Kidney capillary endothelial cell (primary cell): ENCODE data around the gene ORAI3.

Experiments
- DNase-seq: peaks from one replicate; pipeline ENCODE4 v3.0.0-alpha.2; 2018; ENCODE audit warnings: low spot score

Gene ORAI3

DNA sequence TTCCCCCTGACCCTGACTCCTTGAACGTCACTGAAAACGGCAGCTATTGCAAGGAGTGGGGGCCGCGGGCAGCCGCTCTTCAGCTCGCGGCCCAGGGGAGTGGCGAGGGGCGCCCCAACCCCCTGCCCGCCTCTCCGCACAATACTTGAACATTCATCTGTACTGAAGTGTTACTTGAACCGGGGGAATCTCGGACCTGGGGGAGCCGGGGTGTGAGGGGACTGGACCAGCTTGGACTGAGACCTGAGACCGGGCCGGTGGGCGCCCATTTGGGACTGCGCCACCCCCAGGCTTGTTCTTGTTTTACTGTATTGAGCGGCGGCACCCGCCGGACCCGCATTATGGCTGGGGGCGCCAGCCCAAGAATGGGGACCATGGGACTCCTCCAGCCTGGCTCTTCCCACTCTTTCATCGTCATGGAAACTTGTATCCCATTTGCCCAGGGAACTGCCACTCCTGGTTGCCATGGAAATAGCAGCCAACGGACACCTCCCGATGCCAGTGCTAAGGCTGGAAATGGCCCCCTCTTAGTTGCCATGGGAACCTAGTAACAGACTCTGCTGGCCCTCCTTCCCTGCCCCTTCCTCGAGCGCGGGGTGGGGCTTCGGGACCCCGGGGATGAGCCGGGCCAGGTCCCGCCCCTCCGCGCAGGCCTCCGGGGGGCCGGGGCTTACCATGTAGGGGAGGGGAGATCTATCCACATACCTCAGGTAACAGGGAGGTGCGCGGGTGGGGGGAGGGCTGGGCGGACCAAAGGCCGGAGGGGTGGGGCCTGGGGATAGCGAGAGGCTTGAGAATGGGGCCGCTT, 805 bp upstream of the ORAI3 start:
- DNase-seq: peak; percentile 92

DNA sequence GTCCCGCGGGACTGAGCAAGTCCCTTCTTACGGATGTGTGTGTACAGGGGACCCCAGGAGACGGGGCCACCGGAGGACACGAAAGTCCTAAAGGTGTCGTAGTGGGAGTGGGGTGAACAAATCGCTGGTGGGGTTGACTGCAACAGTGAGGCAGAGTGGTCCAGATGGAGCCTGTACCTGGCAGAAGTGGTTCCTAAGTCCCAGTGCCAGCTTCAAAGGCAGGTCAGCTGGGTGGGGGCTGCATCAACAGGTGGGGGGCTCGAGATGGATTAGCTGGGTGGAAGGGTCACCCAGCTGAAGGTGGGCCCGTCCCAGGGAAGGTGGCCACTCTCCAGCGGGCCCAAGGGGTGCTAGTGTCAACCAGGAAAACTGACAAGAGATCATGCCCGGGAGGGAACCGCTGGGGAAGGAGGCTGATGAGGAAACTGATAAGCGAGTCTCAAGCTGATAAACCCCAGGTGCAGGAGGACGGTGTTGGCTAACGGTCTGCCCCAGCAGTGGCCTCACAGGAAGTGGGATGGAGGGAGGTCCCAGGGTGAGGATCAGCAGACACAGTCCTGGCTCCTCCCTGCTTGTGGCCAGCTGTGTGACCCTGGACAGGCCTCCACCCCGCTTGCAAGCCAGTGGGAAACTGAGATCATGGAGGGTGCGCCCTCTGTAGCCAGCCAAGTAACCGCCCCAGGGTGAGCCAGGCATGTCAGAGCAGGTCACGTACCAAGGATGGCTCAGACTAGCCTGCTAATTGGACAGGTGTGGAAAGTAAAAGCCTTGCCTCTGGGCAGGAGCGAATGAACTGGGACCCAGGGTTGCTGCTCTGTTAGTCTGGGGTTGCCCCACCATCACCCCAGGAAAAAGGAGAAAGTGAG, 1.0 kb downstream of the ORAI3 start:
- no peak for DNase-seq

DNA sequence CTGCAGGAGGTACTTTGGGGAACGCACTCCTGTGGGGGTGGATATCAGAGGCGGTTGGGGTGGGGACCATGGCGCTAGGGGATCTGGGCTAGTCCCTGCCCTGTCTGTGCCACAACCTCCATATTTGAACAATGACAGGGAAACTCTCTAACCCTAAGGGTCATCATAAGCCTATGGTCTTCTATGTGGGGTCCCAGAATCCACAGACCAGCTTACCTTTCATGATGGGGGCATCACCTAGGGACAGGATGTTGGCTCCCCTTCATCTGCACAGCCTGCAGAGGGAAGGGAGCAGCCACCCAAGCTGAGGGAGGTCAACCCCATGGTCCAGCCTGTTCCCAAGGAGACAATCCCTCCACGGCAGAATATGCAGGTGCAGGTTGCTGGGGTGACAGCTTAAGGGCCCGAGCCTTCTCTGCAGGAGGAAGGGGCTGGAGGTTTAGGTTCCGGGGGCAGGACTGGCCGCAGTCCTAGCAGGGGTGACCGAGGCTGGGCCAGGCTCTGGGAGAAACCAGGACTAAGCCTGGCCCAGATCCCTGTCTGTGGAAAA, 1.7 kb downstream of the ORAI3 start:
- no peak for DNase-seq

DNA sequence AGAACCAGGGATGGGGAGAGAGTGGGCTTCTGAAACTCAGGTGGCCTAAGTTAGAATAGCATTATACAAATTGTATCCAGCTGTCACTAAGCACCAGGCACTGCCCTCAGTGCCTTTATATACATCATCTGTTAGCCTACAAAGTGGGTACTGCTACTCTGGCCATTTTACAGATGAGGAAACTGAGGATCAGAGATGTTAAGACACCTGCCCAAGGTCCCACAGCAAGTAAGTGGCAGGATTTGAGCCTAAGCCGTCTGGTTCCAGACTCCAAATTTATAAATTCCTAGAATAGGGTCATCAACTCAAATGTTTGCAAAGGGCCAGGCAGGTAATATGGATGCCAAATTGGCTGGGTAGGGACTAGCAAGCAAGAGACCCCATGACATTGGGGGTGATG, 2.3 kb downstream of the ORAI3 start:
- no peak for DNase-seq

DNA sequence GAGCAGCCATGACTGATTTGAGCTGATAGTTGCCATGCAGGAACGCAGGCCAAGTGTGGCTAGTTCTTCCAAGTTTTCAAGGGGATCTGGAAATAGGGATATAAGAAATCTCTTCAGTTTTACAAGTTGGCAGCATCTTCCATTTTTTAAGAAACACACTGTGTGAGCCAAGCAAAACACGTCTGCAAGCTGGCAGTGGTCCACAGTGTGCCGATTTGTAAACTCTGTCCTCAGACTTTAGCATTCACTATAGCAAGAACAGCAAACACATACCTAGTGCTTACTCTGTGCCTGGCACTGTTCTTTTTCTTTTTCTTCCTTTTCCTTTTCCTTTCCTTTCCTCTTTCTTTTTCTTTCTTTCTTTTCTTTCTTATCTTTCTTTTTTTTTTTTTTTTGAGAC, 2.9 kb downstream of the ORAI3 start:
- DNase-seq: no peak

DNA sequence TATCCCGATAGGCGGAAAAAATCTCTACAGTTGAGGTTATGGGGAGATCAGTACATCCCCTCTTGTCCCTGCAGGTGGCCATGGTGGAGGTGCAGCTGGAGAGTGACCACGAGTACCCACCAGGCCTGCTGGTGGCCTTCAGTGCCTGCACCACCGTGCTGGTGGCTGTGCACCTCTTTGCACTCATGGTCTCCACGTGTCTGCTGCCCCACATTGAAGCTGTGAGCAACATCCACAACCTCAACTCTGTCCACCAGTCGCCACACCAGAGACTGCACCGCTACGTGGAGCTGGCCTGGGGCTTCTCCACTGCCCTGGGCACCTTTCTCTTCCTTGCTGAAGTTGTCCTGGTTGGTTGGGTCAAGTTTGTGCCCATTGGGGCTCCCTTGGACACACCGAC, 4.2 kb downstream of the ORAI3 start:
- no peak for DNase-seq

DNA sequence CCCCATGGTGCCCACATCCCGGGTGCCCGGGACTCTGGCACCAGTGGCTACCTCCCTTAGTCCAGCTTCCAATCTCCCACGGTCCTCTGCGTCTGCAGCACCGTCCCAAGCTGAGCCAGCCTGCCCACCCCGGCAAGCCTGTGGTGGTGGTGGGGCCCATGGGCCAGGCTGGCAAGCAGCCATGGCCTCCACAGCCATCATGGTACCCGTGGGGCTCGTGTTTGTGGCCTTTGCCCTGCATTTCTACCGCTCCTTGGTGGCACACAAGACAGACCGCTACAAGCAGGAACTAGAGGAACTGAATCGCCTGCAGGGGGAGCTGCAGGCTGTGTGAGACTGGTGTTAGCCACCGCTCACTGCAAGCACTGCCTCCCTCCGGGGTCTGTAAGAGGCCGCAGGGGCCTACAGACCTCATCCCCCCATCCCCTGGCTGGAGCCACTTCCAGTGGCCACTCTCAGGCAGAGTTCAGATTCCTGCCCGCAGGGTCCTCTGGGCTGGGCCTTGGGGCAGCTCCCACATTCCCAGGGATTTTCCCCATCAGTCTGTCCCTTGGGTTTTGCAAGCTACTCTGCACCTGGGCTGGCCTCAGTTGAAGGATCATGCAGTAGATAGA, 4.8 kb downstream of the ORAI3 start:
- peak; percentile 73 for DNase-seq

DNA sequence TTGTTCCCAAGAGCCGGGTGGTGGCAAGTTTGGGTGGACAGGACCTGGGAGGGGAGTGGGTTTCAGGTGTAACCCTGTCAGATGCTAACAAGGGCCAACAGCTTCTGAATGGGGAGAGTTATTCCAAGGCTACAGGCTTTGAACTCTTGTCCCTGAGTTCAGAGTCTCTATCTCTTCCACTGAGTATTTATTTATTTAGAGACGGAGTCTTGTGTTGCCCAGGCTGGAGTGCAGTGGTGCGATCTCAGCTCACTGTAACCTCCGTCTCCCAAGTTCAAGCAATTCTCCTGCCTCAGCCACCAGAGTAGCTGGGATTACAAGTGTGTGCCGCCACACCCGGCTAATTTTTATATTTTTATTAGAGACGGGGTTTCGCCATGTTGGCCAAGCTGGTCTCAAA, 6.1 kb downstream of the ORAI3 start:
- DNase-seq: no peak

DNA sequence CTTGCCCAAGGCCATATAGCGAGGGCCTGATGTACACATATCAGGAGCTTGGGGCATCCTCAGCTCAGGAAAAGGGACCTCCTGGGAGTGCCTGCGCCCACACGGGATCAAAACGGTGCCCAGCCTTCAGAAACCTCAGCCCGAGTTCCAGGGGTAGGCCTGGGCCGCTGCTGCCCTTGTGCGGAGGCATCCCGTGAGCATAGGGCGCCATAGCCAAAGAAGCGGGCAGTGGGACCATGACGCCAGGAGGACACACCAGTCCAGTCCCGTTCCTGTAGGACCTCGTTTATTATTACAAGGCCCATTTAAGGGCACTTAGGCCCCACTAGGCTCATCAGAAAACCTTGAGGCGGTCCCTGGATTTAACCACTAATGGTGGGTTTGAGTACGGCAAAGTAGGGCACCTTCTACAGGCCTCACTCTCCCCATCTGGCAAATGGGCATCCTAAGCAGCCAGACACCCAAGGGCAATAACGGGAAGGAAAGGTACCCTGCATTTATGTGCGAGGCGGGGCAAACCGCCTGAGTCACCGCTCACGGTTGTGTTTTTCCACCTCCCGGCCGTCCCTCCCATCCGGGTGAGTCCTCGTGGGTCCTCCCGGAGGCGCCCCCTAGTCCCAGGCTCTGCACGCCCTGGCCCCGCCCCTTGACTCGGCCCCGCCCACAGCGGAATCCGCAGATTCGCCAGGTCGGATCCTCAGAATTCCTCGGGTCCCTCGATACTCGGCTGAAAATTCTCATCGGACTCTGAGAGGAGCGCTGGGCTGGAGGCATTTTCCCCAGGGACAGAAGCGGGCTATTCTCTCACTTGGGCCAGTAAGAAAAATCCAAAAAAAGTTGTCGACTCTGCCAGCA, 8.0 kb downstream of the ORAI3 start:
- DNase-seq: peak; percentile 92

DNA sequence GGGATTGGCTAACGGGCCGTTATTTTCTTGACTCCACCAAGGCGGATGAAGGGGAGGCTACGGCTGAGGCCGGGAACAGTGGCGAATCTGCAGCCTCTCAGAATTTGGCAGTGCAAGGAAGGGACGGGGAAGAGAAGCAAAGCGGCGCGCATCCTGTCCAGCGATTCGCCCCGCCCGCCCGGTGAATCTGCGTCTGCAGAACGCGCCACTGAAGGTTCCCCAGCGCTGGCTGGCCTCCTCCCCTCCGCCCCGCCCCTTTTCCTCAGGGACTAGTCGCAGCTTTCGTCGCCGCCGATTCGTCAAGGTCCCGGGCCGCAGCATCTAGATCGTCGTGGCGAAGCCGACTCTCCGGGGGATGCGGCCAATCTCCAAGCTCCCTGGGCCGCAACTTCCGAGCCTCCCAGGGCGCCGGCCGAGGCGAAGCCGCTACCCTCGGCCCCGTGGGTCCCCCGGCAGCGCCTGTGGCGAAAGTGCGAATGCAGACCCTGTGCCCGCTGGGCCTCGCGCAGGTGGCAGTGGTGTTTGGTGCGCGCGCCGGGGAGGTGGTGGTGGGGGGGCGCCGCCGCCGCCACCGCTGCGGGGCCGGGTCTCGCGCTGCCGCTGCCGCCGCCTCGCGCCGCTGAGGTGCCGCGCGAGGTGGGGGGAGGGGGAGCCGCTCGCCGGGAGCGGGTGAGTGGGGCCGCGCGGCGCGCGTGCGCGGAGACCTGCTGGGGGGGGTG, 8.7 kb downstream of the ORAI3 start, which contains the start of gene SETD1A:
TSS of gene SETD1A (plus strand) at position 299 of the 719 bp plus-strand sequence. CDS start 978 bp downstream, outside the sequence.
- DNase-seq: peak; percentile 95

DNA sequence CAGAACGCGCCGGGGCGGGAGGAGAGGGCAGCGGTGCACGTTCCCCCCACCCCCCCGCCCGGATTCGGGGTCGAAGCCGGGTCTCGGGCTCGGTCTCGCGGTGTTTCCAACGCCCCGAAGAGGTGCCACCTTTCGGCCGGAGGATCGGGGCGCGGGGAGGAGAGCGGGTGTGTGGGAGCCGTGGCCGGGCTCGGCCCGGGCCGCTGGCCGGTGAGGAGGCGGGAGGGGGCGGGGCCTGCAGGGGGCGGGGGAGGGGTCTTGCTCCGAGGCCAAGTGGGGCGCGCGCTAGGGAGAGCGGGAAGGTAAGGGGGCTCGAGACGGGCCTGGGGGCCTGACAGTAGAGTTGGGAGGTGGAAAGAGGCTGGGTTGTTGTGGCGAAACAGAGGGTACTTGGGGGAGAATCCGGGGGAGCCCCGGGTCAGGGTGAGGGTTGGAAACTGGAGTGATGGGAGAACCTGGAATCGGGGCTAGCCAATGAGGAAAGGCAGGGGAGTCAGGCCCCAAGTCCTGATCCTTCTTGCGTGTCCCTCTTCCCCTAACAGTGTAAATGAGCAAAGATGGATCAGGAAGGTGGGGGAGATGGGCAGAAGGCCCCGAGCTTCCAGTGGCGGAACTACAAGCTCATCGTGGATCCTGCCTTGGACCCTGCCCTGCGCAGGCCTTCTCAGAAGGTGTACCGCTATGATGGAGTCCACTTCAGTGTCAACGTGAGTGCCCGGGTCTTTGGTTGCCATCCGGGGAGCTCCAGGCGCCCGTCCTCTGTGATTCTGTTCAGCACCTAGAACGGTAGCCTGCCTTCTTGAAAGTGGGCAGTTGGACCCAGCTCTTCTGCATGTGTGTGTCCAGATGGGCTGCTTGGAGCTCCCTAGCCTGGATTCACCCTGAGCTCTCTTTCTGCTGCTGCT, 9.6 kb downstream of the ORAI3 start:
- DNase-seq: no peak

DNA sequence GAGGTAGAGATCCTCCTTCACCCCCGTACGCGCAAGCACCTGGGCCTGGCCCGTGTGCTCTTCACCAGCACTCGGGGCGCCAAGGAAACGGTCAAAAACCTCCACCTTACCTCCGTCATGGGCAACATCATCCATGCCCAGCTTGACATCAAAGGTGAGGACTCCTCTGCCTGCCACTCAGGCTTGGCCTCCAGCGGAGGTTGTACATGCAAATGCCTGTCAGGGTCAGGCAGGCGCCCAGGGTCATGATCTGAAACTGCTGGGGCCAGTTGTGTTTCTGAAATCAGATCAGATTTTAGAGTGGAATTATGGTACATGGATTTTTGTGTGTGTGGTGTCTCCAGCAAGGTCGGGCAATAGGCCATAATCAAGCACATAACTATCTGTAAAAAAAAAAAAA, 12.5 kb downstream of the ORAI3 start:
- DNase-seq: no peak

DNA sequence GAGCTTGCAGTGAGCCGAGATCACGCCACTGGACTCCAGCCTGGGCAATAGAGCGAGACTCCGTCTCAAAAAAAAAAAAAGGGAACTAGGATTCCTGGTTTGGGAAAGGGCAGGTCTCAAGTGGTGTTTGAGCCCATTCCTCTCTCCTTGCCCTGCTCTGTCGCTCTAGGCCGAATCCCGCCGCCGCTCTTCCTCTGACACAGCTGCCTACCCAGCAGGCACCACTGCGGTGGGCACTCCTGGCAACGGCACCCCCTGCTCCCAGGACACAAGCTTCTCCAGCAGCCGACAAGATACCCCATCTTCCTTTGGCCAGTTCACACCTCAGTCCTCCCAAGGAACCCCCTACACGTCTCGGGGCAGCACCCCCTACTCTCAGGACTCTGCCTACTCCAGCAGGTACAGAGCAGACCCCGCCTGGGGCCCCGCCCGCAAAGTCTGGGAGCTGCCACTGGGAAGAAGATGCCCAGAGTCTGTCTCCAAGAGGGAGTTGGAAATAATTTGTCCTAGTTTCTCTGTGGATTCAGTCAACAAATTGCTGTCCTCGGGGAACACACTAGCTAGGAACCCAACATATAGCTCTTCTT, 15.2 kb downstream of the ORAI3 start:
- no peak for DNase-seq

DNA sequence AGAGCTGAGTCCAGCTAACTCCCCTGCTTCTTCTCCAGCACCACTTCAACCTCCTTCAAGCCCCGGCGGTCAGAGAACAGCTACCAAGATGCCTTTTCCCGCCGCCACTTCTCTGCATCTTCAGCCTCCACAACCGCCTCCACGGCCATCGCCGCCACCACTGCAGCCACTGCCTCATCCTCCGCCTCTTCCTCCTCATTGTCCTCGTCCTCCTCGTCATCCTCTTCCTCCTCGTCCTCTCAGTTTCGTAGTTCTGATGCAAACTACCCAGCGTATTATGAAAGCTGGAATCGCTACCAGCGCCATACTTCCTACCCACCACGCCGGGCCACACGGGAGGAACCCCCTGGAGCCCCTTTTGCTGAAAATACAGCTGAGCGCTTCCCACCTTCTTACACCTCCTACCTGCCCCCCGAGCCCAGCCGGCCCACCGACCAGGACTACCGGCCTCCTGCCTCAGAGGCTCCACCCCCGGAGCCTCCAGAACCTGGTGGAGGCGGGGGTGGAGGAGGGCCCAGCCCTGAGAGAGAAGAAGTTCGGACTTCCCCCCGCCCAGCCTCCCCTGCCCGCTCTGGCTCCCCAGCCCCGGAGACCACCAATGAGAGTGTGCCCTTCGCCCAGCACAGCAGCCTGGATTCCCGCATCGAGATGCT, 15.8 kb downstream of the ORAI3 start:
- DNase-seq: no peak

DNA sequence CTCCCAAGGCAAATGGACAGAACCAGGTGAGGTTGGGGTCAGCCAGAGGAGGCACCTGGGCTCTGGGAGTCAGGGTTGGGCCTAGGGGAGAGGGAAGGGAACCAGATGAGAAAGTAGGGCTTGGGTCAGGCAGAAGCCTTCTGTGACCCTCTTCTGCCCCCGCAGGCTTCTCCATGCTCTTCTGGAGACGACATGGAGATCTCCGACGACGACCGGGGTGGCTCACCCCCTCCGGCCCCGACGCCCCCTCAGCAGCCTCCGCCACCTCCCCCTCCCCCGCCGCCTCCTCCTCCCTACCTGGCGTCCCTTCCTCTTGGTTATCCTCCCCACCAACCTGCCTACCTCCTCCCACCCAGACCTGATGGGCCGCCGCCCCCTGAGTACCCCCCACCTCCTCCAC, 16.6 kb downstream of the ORAI3 start:
- no peak for DNase-seq

DNA sequence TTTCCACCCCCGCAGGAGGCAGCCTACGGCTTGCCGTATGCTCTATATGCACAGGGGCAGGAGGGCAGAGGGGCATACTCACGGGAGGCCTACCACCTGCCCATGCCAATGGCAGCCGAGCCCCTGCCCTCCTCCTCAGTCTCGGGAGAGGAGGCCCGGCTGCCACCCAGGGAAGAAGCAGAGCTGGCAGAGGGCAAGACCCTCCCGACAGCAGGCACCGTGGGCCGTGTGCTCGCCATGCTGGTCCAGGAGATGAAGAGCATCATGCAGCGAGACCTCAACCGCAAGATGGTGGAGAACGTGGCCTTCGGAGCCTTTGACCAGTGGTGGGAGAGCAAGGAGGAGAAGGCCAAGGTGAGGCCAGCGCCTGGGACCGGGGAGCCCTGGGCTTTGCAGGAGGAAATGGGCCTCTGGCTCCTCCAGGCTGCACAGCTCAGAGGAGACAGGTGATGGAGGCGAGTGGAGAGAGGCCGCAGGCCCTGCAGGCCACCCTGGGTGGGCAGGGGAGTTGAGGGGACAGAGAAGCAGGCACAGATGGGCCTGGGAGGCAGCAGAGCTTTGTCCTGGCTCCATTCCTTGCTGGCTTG, 17.3 kb downstream of the ORAI3 start:
- DNase-seq: no peak

DNA sequence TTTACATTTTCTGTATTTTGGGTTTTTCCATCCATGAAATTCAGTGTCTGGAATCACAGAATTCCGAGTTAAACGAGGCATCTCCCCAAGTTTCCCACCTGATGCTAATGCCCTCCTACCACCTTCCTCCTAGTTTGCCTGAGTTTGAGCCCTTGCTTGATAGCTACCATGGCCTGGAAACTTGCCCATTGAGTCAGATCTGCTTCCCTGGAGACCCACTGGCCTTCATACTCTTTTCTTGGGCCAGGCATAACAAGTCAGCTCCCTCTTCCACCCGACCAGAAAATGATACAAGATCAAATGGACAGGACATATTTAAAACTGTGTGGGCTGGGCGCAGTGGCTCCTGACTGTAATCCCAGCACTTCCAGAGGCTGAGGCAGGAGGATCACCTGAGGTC, 18.9 kb downstream of the ORAI3 start:
- no peak for DNase-seq

DNA sequence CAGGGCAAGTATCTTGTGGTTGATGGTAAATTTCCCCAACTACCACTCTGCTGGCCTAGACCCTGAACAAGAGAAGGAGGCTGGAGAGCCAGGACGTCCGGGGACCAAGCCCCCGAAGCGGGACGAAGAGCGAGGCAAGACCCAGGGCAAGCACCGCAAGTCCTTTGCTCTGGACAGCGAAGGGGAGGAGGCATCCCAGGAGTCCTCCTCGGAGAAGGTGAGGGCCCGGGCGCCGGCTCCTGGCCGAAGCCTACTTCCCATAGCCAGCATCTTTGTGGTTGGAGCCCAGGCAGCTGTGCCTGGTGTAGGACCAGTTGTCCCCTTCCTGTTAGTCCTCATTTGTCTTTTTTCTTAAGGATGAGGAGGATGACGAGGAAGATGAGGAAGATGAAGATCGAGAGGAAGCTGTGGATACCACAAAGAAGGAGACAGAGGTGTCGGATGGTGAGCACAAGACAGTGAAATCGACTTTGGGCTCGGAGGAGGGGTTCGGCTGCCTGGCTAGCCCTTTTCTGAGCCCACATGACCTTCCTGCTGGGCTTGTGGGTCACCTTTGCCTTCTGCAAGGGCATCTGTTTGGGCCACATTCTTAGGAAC, 20.5 kb downstream of the ORAI3 start:
- no peak for DNase-seq
